ENCODE data around the gene APC2.

GRCh38 chr19:1509602-1510441, 59.9 kb downstream of the APC2 start:
- TF ChIP-seq CTCF (IDR thresholded peaks at IDR 0.05) (no peak), POLR2A (IDR thresholded peaks at IDR 0.05) (no peak)

All from lower leg skin (tissue), 3 donors.